ENCODE results near the gene UBE3C. TPM values are rescaled to one million over a fixed set of nuclear protein-coding genes. Genes with fewer than 3 reads are reported as not detected.

UBE3C gene
- total and polyA plus RNA-seq, 8 donors, result 13.5 to 162 (median 64.8) TPM

- H3K4me1 ChIP-seq, result no peaks in the 10 kb centered on the region
- no peak for DNase-seq
- H3K36me3 ChIP-seq, result peaks cover 12 to 87% (median 78%) of the 10 kb centered on the region in 4 donors
- intact Hi-C loops (cut with DNase I; ENCODE audit: low total_unique reads), result no loop called here
- TF ChIP-seq POLR2A (IDR thresholded peaks at IDR 0.05), result no peak
- no peak overlapping the region for H3K27ac ChIP-seq
- 96 to 100% (median 99%) methylated on average over 5 of the region's 5 CpGs for WGBS, 5 donors
- no peaks in the 10 kb centered on the region for H3K27me3 ChIP-seq
- H3K9me3 ChIP-seq, result no peaks in the 10 kb centered on the region
- no peak overlapping the region for H3K4me3 ChIP-seq
Measured at GRCh38 chr7:157204134-157204533, 65.4 kb downstream of the UBE3C start.

- no peak for TF ChIP-seq POLR2AphosphoS5 (IDR thresholded peaks at IDR 0.05)
- TF ChIP-seq CTCF (IDR thresholded peaks at IDR 0.05), result no peak
- no peak for TF ChIP-seq POLR2A (IDR thresholded peaks at IDR 0.05)
- no peak for TF ChIP-seq EP300 (IDR thresholded peaks at IDR 0.05)
- DNase-seq, result no peak
- Histone ChIP-seq H3K4me3 (no peak overlapping the region), H3K36me3 (peaks cover 12 to 95% (median 81%) of the 10 kb centered on the region in 4 donors), H3K4me1 (no peaks in the 10 kb centered on the region), H3K27me3 (no peaks in the 10 kb centered on the region), H3K9me3 (no peaks in the 10 kb centered on the region), H3K27ac (no peak overlapping the region)
- WGBS, 5 donors, result 88 to 98% (median 95%) methylated on average over 2 of the region's 2 CpGs
- intact Hi-C loops (cut with DNase I; ENCODE audit: low total_unique reads), result no loop called here
Measured at GRCh38 chr7:157205438-157205837, 66.7 kb downstream of the UBE3C start.

GRCh38 chr7:157208571-157209413 is 70.1 kb downstream of the UBE3C start:
- H3K4me1 ChIP-seq, result no peaks in the 10 kb centered on the region
- WGBS, 5 donors, result 82 to 91% (median 86%) methylated on average over 10 of the region's 10 CpGs
- TF ChIP-seq EP300 (IDR thresholded peaks at IDR 0.05), result no peak
- intact Hi-C loops (cut with DNase I; ENCODE audit: low total_unique reads), result no loop called here
- no peaks in the 10 kb centered on the region for H3K27me3 ChIP-seq
- H3K4me3 ChIP-seq, result no peak overlapping the region
- H3K36me3 ChIP-seq, result peaks cover 7 to 87% (median 76%) of the 10 kb centered on the region in 4 donors
- no peaks in the 10 kb centered on the region for H3K9me3 ChIP-seq
- no peak overlapping the region for H3K27ac ChIP-seq
- DNase-seq, result peak in 1 of 2 donors; percentile 37

- no peak overlapping the region for H3K27ac ChIP-seq
- TF ChIP-seq EP300 (IDR thresholded peaks at IDR 0.05) (no peak), POLR2A (IDR thresholded peaks at IDR 0.05) (no peak), POLR2AphosphoS5 (IDR thresholded peaks at IDR 0.05) (no peak), CTCF (IDR thresholded peaks at IDR 0.05) (no peak)
- H3K4me1 ChIP-seq, result no peaks in the 10 kb centered on the region
- DNase-seq, result no peak
- H3K4me3 ChIP-seq, result no peak overlapping the region
- H3K36me3 ChIP-seq, result peaks cover 0 to 80% (median 62%) of the 10 kb centered on the region in 4 donors
- no peaks in the 10 kb centered on the region for H3K9me3 ChIP-seq
- 73 to 89% (median 82%) methylated on average over 5 of the region's 5 CpGs for WGBS, 5 donors
- intact Hi-C loops (cut with DNase I; ENCODE audit: low total_unique reads), result no loop called here
- H3K27me3 ChIP-seq, result no peaks in the 10 kb centered on the region
Measured at GRCh38 chr7:157210682-157211081, 72.0 kb downstream of the UBE3C start.

GRCh38 chr7:157211690-157212089 is 73.0 kb downstream of the UBE3C start:
- Histone ChIP-seq H3K27me3 (no peaks in the 10 kb centered on the region), H3K36me3 (peaks cover 5 to 79% (median 56%) of the 10 kb centered on the region in 4 donors), H3K4me3 (no peak overlapping the region), H3K9me3 (no peaks in the 10 kb centered on the region), H3K4me1 (no peaks in the 10 kb centered on the region), H3K27ac (no peak overlapping the region)
- intact Hi-C loops (cut with DNase I; ENCODE audit: low total_unique reads), result no loop called here
- 48 to 73% (median 64%) methylated on average over 5 of the region's 5 CpGs for WGBS, 5 donors
- TF ChIP-seq CTCF (IDR thresholded peaks at IDR 0.05) (no peak), POLR2AphosphoS5 (IDR thresholded peaks at IDR 0.05) (no peak), EP300 (IDR thresholded peaks at IDR 0.05) (no peak), POLR2A (IDR thresholded peaks at IDR 0.05) (no peak)
- DNase-seq, result peak in 1 of 2 donors; percentile 64
